Uterus (tissue), 4 donors: ENCODE results near the gene TMEM175. TPM values are rescaled to one million over a fixed set of nuclear protein-coding genes. Genes with fewer than 3 reads are reported as not detected.
A peak's percentile ranks its signal among the peaks of the same experiment; 100 is the strongest.

ENCODE experiments used
- DNase-seq, 2 donors: peaks; one replicate each; pipeline ENCODE4 v3.0.0-alpha.2; 2019 to 2020
- H3K27ac ChIP-seq, 2 donors: fragments of 200-600 bp; sonication (generic); 1 replicate in 1 of 2; 2 replicates in 1 of 2; pipeline ENCODE4 v1.5.1; 2016 to 2018
- H3K27me3 ChIP-seq, 2 donors: fragments of 200-600 bp; sonication (generic); one replicate each; pipeline ENCODE4 v1.5.1; 2018 to 2019; ENCODE audit warnings: control low read depth in 1 of 2
- H3K36me3 ChIP-seq, 2 donors: fragments of 200-600 bp; sonication (generic); one replicate each; pipeline ENCODE4 v1.5.1; 2019; ENCODE audit warnings: control low read depth in 1 of 2
- H3K4me1 ChIP-seq, 2 donors: fragments of 200-600 bp; sonication (generic); one replicate each; pipeline ENCODE4 v1.5.1; 2018 to 2019; ENCODE audit warnings: control low read depth in 1 of 2
- H3K4me3 ChIP-seq, 2 donors: fragments of 200-600 bp; sonication (generic); 1 replicate in 1 of 2; 2 replicates in 1 of 2; pipeline ENCODE4 v1.5.1; 2018 to 2019; ENCODE audit warnings: mild to moderate bottlenecking in 1 of 2
- H3K9me3 ChIP-seq, 2 donors: fragments of 200-600 bp; sonication (generic); one replicate each; pipeline ENCODE4 v1.5.1; 2019; ENCODE audit warnings: control low read depth in 1 of 2
- POLR2A ChIP-seq, 2 donors: fragments of 450-650 bp; IDR thresholded peaks; one replicate each; pipeline ENCODE4 v1.6.1; 2016; ENCODE audit warnings: antibody characterized with exemption in 2 of 2, mild to moderate bottlenecking in 1 of 2, moderate library complexity in 1 of 2
- intact Hi-C: fragments of 100-400 bp; cut with DNase I; formaldehyde crosslinking; loops from one replicate; pipeline ENCODE4 v1.15.1; 2023; ENCODE audit warnings: low total_unique reads
- total RNA-seq, 4 donors: library from RNA; depleted of rRNA in 3 of 4; stranded (reverse); fragments of >200 nt in 3 of 4; gene quantifications; one replicate each; pipeline versions ENCODE4 v1.1.0 to v1.2.4, GENCODE V29; 2014 to 2023
- TF ChIP-seq, protein P1 (sequence below), 4 experiments: fragments of 200-600 bp in 2 of 4; fragments of 450-650 bp in 2 of 4; sonication (generic) in 2 of 4; IDR thresholded peaks; one replicate each; pipeline ENCODE4 v1.5.1; 2016 to 2019; ENCODE audit warnings: antibody characterized with exemption in 4 of 4, mild to moderate bottlenecking in 2 of 4, moderate library complexity in 1 of 4
- donor health status: DM: yes; HTN: yes; CAD: no.

Gene TMEM175
- total RNA-seq, 4 donors from 2014 or later, result 9.9 to 39.7 (median 26.3) TPM

DNA sequence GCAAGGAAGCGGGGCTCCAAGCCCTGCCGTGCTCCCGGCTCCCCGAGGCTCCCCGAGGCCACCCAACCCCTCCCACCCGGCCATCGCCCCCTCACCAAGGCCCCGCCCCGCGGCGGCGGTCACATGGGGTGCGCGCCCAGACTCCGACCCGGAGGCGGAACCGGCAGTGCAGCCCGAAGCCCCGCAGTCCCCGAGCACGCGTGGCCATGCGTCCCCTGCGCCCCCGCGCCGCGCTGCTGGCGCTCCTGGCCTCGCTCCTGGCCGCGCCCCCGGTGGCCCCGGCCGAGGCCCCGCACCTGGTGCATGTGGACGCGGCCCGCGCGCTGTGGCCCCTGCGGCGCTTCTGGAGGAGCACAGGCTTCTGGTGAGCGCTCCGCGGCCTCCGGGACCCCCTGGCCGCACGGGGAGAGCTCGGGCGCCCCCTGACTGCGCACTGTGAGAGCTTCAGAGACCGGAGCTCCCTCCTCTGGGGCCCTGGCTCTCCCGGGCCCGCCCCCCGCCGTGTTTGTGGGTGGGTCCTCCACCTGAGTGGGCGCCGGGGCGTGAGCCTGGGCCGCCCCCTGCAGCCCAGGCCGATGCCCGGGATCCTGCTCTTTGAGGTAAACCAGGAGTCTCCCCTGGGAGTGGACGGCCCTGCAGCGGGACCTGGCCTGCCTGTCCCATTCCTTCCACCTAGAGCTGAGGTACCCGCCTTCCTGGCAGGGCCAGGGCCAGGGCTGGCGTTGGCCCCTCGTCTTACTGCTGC, 54.8 kb downstream of the TMEM175 start, which contains the start of gene IDUA:
IDUA (plus strand) TSS at position 166 of the 745 bp plus-strand sequence; CDS start at position 207, 41 bp downstream.
- TF ChIP-seq, protein P1, sequence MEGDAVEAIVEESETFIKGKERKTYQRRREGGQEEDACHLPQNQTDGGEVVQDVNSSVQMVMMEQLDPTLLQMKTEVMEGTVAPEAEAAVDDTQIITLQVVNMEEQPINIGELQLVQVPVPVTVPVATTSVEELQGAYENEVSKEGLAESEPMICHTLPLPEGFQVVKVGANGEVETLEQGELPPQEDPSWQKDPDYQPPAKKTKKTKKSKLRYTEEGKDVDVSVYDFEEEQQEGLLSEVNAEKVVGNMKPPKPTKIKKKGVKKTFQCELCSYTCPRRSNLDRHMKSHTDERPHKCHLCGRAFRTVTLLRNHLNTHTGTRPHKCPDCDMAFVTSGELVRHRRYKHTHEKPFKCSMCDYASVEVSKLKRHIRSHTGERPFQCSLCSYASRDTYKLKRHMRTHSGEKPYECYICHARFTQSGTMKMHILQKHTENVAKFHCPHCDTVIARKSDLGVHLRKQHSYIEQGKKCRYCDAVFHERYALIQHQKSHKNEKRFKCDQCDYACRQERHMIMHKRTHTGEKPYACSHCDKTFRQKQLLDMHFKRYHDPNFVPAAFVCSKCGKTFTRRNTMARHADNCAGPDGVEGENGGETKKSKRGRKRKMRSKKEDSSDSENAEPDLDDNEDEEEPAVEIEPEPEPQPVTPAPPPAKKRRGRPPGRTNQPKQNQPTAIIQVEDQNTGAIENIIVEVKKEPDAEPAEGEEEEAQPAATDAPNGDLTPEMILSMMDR (IDR thresholded peaks at IDR 0.05), result peak; percentile 46 to 65 (median 57)
- peak in 1 of 2 donors; percentile 28 for TF ChIP-seq POLR2A (IDR thresholded peaks at IDR 0.05)
- intact Hi-C loops, result no loop called here
- H3K27me3 ChIP-seq, result no peaks in the 10 kb centered on the region

DNA sequence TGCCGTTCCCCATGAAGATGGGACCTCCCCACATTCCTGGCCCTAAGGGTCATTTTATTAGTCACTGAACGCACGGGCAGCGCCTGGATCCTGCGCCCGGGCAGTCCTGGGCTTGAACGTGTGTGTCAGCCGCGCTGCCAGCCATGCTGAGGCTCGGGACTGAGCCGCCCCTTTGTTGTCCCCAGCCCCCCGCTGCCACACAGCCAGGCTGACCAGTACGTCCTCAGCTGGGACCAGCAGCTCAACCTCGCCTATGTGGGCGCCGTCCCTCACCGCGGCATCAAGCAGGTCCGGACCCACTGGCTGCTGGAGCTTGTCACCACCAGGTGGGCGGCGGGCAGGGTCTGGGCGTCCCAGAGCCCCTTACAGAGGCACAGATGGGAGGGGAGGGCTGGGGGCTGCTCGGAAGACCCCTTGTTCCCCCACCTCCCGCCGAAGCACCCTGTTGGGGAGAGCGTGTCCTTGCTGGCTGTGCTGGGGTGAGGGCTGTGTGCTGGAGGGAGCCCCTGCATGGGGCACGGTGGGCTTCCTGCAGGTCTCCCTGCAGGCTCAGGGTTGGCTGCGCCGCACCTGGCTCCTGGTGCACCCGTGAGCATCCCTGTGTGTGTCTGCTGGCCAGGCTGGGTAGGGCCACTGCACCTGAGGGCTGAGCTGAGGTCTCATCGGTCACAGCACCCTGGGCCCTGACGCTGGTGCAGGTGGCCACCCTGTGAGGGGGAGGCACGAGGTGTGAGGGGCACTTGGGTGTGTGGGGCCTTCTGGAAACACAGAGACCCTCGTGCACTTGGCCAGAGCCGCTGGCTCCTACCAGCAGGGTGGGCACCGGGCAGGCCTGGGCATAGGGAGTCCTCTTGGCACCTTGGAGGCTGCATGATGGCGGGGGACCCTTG, 55.6 kb downstream of the TMEM175 start:
- intact Hi-C loops, result no loop called here

More for the DNA sequence above, 54.8 kb downstream of the TMEM175 start, which contains the start of gene IDUA:
- H3K36me3 ChIP-seq, result no peaks in the 10 kb centered on the region
- peak within 1 kb of the TSS; percentile 44 to 51 for H3K4me3 ChIP-seq
- H3K9me3 ChIP-seq, result no peaks in the 10 kb centered on the region
- H3K4me1 ChIP-seq, result peaks cover 0 to 10% of the 10 kb centered on the region in 2 donors
- H3K27ac ChIP-seq, result peak within 1 kb of the TSS; percentile 50 to 71
- DNase-seq, result peak; percentile 71 to 82

DNA sequence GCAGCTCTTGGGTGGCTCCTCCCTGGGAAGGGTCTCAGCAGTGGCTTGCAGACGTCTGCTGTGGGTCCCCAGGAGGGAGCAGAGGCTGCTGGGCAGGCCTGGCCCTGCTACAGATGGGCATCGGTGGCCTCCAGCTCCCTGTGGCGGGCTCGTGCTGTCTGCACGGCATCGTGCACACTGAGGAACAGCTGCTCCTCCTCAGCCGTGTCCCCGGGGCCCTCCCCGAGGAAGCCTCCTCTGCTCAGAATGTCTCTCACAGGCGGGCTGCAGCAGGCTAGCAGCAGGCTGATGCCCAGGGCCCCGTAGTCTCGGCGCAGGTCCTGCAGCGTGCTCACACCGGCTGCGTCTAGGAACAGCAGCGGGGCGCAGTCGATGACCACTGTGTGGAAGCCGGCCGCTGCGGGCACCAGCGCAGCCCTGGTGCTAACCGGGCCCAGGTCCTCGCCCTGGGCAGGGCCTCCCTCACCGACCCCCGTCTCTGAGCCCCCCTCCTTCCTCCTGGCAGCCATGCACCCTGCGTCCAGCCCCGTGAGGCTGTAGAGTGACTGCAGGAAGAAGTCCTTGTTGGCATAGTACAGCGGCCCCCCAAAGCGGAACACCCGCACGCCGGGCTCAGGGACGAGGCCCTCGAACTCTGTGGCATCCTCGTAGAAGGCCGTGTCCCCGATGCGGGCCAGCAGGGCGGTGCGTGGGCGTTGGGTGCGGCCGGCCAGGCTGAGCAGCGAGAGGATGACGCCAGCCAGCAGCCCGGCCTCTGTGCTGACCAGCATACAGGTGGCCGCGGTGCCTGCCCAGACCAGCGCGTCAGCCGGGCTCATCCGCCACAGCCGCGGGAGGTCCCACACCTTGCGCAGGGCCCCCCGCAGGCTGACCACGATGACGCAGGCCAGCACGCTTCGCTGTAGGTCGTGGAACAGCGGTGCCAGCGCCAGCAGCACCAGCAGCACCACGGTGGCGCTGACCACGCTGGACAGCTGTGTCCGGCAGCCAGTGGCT, 56.8 kb downstream of the TMEM175 start:
- Histone ChIP-seq H3K4me3 (no peak overlapping the region), H3K4me1 (peaks cover 0 to 10% of the 10 kb centered on the region in 2 donors), H3K27me3 (no peaks in the 10 kb centered on the region), H3K27ac (no peak overlapping the region), H3K9me3 (no peaks in the 10 kb centered on the region), H3K36me3 (no peaks in the 10 kb centered on the region)
- intact Hi-C loops, result no loop called here
- TF ChIP-seq, protein P1 (IDR thresholded peaks at IDR 0.05), result no peak
- no peak for TF ChIP-seq POLR2A (IDR thresholded peaks at IDR 0.05)
- no peak for DNase-seq

More for the DNA sequence above, 55.6 kb downstream of the TMEM175 start:
- no peaks in the 10 kb centered on the region for H3K36me3 ChIP-seq
- H3K4me1 ChIP-seq, result peaks cover 0 to 10% of the 10 kb centered on the region in 2 donors
- DNase-seq, result no peak
- H3K4me3 ChIP-seq, result peak overlapping the region; percentile 44 to 51
- H3K27me3 ChIP-seq, result no peaks in the 10 kb centered on the region
- no peak for TF ChIP-seq POLR2A (IDR thresholded peaks at IDR 0.05)
- TF ChIP-seq, protein P1 (IDR thresholded peaks at IDR 0.05), result no peak
- H3K9me3 ChIP-seq, result no peaks in the 10 kb centered on the region
- peak overlapping the region in 1 of 2 donors; percentile 71 for H3K27ac ChIP-seq

DNA sequence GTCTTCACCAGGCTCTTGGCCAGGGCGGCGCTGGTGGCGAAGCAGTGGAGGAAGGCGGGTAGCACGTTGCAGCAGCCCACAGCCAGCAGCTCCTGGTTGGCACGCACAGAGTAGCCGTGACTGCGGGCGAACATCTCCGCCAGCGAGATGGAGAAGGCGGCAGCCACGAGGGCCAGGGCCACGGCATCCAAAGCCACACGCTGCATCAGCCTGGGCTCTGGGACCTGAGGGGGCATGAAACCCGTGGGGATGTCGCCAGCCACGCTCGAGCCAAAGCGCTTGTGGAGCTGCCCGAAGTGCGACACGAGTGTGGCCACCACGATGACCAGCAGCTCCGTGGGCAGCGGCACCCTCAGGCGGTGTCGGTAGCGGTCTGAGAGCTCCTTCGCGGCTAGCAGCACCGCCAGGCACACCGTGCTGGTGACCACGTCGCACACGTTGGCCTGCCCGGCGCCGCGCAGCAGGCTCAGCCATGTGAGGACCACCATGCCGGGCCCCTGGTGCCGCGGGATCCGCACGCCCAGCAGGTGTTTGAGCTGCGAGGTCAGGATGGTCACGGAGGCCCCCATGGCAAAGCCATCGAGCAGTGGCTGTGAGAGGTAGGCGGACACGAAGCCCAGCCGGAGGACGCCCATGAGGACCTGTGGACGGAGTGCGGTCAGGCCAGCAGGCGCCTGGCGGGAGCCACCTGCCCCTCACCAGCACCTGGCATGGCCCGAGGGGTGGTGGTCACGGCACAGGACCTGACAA, 57.6 kb downstream of the TMEM175 start:
- Histone ChIP-seq H3K4me1 (peaks cover 0 to 10% of the 10 kb centered on the region in 2 donors), H3K4me3 (no peak overlapping the region), H3K27me3 (no peaks in the 10 kb centered on the region), H3K27ac (no peak overlapping the region), H3K36me3 (no peaks in the 10 kb centered on the region), H3K9me3 (no peaks in the 10 kb centered on the region)
- intact Hi-C loops, result no loop called here
- no peak for TF ChIP-seq POLR2A (IDR thresholded peaks at IDR 0.05)
- TF ChIP-seq, protein P1 (IDR thresholded peaks at IDR 0.05), result no peak
- no peak for DNase-seq
